PC-3 (cell line): ENCODE results near the gene PAPPA.

Source experiments
- CTCF ChIP-seq: fragments of 300-600 bp; sonication (generic); conservative IDR thresholded peaks from 2 replicates; pipeline ENCODE4 v1.5.1; 2017; ENCODE audit warnings: antibody characterized with exemption, low read depth, mild to moderate bottlenecking, low read length
- EZH2 ChIP-seq: fragments of 300-600 bp; sonication (generic); IDR thresholded peaks from one replicate; pipeline ENCODE4 v1.6.1; 2017; ENCODE audit warnings: antibody characterized with exemption, mild to moderate bottlenecking, low read length; ENCODE audit not compliant: unreplicated experiment
- EZH2phosphoT487 ChIP-seq: fragments of 300-600 bp; sonication (generic); IDR thresholded peaks from 2 replicates; pipeline ENCODE4 v1.6.1; 2018; ENCODE audit warnings: mild to moderate bottlenecking, antibody characterized with exemption, low read length, borderline replicate concordance

GRCh38 chr9:116233160-116233530 lies 79.6 kb downstream of the PAPPA start:
- TF ChIP-seq CTCF (no peak), EZH2 (no peak), EZH2phosphoT487 (no peak)
